Activated CD4-positive, alpha-beta T cell treated with anti-CD3 and anti-CD28 coated beads for 4 hours (primary cell): ENCODE results near the gene GTPBP3.
A peak's percentile ranks its signal among the peaks of the same experiment; 100 is the strongest.

Experiments
- DNase-seq, 2 donors: peaks; one replicate each; pipeline ENCODE4 v3.0.0-alpha.2; 2020

Gene GTPBP3

GRCh38 chr19:17327654-17328516 lies 9.5 kb upstream of the GTPBP3 start:
- DNase-seq, result peak; percentile 51 to 56

GRCh38 chr19:17328517-17329365 lies 8.6 kb upstream of the GTPBP3 start:
- peak; percentile 63 to 67 for DNase-seq

- no peak for DNase-seq
Measured at GRCh38 chr19:17329366-17330261, 7.7 kb upstream of the GTPBP3 start.

- DNase-seq, result no peak
Measured at GRCh38 chr19:17330262-17331044, 6.9 kb upstream of the GTPBP3 start.

GRCh38 chr19:17331045-17331558 lies 6.3 kb upstream of the GTPBP3 start:
- no peak for DNase-seq

- no peak for DNase-seq
Measured at GRCh38 chr19:17332360-17332676, 5.0 kb upstream of the GTPBP3 start.

- DNase-seq, result no peak
Measured at GRCh38 chr19:17332677-17333581, 4.4 kb upstream of the GTPBP3 start.

- DNase-seq, result peak; percentile 75 to 78
Measured at GRCh38 chr19:17333611-17334413, 3.5 kb upstream of the GTPBP3 start.

- DNase-seq, result peak; percentile 93 to 98
Measured at GRCh38 chr19:17334414-17335409, 2.6 kb upstream of the GTPBP3 start, which contains the start of gene ANO8. TSS of gene ANO8 (minus strand) at chr19:17334855. CDS start at chr19:17334670, 185 bp downstream.

- DNase-seq, result no peak
Measured at GRCh38 chr19:17335575-17335974, 1.8 kb upstream of the GTPBP3 start.

GRCh38 chr19:17337675-17338432 lies 501 bp downstream of the GTPBP3 start:
- peak in 1 of 2 donors; percentile 28 for DNase-seq

GRCh38 chr19:17338433-17339078 lies 1.2 kb downstream of the GTPBP3 start:
- no peak for DNase-seq

GRCh38 chr19:17339088-17339741 lies 1.9 kb downstream of the GTPBP3 start:
- peak in 1 of 2 donors; percentile 42 for DNase-seq

- DNase-seq, result no peak
Measured at GRCh38 chr19:17340302-17340870, 3.0 kb downstream of the GTPBP3 start.

GRCh38 chr19:17340871-17341357 lies 3.6 kb downstream of the GTPBP3 start:
- DNase-seq, result no peak

GRCh38 chr19:17341386-17341785 lies 4.0 kb downstream of the GTPBP3 start:
- DNase-seq, result no peak
